GM21528 (cell line): ENCODE data around the gene BACH2.
A peak's percentile ranks its signal among the peaks of the same experiment; 100 is the strongest.
"Not testable (repeated sequence)": the region's sequence is repeated elsewhere in the genome, so short reads cannot be mapped to it uniquely, and the experiment has no call there.

ENCODE experiments used
- ATAC-seq: cut with Tn5 transposase; IDR thresholded peaks from one replicate; pipeline ENCODE4 v1.9.1; 2021; ENCODE audit warnings: mild to moderate bottlenecking, moderate library complexity; ENCODE audit not compliant: unreplicated experiment, low FRiP score

The BACH2 gene

DNA sequence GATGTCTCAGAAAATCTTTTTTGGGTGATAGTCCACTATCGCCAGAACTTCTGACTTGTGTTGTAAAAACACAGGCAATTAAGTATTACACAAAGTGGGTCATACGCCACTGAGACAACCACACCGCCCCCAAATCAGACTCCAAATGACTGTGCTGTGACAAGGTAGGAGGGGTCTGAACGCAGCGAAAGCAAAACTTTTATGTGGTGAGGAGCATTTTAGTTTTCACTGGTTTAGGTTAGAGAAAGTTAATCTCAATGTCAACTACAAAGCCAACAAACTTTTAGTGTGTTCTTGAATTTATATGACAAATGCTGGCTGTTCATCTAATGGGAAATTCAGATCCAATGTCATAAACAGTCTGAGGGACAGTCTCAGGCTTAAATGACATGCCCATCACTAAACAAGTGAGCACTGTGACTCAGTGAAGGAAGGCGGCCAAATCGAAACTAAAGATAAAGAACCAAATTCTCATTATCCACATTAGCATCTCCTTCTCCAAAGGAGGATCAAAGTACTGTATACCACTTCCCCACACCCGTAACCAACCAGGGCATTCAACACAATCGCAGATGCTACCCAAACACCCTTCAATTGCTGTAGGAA lies 215.7 kb downstream of the BACH2 start:
- ATAC-seq = peak; percentile 84

DNA sequence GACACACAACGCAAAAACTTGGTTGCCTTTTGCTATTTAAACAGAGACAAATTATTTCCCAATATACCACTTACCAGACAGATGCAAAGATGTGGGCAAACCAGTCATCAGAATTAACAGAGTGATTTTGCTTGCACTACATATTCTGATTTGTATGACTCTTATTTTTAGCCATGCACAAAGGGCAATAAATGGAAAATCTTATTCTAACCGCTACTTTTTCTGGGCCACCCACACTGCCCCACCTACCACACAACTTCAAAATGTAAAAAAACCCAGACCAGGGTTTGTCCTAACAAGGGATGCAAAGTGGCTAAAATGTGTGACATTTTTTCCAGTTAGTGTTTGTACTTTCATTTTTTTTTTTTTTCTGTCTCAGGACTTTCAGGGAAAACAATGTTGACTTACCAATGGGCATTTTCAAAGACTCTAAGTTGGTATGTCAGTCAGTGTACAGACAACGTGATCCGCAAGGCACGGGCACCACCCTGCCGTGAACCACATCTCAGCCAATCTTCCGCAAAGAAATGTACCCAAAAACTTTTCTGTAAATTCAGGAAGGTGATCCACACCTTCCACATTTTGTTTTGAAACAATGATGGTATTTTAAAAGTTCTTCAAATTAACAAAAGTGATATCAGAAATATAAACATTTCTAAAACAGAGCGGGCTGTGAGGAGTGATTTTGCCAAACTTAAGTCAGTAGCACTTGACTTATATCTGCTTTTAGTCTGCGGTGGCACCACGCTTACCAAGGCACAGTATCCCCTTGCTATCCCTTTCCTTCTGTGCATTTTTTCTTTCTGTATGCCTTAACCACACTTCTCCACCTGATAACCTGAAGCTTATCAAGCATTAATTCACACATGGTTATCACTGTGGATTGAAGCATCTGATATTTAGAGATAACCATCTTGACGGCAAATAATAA lies 216.8 kb downstream of the BACH2 start:
- no peak for ATAC-seq

DNA sequence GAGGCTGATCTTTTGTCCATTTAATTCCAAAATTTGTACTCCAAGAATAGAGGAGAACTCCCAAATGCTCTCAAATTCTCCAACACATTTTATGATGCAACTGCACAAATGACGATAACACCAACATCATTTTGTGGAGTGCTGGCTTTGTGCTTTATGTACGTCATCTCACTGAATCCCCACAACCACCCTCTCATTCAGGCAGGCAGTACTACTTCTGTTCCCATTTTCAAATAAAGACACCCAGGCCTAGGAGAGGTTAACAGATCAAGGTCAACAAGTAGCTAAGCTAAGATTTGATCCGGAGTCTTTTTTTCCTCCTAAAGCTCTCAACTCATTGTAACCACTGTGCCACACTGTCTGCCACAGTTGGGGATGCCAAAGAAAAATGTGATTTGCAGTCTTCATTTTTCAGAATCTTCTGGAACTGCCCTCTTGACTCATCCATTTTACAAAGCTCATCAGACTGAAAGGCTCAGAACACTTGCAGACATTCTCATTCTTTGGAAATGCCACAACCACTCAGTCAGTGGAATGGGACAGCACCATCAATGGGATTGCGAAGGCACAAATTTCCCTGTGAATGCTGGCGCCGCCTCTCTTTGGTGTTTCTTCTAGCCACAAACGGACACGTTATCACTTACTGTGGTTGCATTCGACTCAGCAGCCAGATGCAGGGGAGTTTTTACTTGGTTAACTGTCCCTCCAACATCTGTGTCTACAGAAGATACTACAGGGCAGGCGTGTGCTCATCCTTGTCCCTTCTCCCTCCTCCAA lies 217.9 kb downstream of the BACH2 start:
- ATAC-seq = no peak

DNA sequence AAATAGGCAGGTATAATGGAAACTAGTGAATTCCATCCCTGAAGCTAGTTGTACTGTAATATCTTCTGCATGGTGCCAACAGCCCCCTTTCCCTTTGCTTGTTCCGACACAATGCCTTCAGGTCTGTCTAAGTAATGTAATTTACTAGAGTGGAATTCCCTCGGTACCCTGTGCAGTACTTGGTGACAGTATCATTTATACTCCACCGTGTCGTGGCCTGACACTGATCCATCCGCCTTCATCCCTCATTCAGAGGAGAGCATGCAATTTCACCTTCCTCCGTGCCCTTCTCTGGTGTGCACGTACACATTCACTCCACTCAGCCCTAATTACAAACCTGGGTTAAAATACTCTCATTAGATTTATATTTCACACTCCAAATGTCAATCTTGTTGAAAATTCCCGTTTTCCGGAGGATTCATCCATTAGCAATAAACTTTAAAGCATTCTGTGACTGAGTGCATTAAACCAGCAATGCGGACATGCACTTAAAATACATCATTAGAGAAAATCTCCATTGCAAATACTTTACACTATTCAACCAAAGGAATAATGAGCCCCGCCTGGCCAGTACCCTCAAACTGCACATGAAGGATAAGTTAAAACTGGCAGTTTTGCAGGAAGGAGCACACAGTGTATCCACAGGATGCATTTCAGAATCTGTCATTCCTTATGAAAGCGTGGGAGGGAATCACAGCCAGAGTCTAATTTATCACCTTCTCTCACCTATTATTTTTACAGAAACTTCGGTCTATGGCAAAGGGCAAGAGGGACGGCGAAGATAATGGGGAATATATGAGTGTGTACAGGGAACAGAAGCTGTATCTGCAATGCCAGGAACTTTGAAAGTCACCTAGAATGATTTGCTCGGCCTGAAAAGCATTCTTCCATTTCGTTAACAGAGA lies 219.9 kb downstream of the BACH2 start:
- no peak for ATAC-seq

DNA sequence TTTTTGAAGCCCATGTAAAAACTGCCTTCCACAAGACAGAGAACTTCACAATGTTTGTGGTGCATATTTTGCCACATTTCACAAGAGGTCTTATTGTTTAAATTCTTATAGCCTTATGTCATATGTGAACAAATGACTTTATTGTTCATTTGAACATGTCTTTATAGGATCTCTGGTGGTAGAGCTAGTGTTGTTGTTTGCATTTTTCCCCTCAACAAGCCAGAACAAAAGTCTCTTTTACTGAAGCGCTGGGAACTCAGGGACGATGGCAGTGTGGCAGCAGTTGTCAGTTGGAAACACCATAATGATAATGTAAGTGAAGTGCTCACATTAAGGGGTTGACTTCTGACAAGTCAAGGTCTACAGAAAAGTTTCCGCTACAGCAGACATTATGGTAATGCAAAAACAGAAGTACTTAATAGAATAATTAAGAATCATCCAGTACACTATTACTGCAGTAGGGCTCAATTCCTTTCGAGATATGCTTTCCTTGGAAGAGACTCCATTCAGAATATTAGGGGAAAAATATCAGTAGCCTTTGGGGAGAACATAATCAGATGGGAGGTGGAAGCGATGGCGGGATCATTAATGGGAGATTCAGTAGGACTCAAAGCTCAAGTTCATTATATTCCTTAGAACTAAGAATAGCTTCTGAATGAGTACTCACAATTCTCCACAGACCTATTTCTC lies 222.3 kb downstream of the BACH2 start:
- no peak for ATAC-seq

DNA sequence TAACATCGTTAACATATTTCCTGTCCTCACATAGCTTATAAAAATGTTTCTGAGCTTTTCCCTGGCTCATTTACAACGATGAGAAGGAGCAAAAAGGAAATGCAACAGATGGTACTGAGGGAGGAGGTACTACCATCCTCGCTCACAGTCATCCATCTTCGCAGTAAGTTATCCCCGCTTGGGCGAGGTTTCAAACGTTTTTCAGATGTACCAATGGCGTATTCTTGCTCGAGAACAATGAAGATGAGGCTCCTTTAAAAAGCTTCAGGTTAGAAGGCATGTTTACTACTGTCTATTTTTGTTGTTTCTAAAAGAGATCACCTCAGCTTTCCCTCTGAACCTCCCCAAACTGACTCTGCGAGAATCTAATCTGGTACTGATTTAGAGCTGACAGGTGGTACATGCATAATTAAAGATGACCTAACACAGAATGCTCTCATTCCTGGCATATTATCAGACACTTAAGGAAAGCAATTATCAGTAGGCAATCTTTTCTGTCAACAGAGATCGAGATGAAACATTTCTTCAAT lies 223.6 kb downstream of the BACH2 start:
- ATAC-seq = no peak

DNA sequence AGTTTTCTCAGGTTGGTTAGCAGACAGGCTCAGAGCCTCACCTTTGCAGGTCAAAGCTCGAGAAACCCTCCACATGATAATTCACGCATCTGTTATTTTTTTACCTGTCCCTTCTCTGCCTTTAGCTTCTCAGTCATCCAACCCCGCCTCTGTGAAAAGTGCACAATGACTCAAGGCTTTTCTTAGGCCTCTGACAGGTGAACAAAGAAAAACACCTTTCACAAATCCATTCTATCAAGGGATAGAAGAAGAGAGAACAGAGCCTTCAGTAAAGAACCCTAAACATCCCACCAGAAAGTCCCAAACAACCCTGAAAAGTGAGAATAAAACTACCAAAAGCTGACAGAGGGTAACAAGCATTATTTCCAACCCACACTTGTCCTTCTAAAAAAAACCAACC lies 224.1 kb downstream of the BACH2 start:
- no peak for ATAC-seq

DNA sequence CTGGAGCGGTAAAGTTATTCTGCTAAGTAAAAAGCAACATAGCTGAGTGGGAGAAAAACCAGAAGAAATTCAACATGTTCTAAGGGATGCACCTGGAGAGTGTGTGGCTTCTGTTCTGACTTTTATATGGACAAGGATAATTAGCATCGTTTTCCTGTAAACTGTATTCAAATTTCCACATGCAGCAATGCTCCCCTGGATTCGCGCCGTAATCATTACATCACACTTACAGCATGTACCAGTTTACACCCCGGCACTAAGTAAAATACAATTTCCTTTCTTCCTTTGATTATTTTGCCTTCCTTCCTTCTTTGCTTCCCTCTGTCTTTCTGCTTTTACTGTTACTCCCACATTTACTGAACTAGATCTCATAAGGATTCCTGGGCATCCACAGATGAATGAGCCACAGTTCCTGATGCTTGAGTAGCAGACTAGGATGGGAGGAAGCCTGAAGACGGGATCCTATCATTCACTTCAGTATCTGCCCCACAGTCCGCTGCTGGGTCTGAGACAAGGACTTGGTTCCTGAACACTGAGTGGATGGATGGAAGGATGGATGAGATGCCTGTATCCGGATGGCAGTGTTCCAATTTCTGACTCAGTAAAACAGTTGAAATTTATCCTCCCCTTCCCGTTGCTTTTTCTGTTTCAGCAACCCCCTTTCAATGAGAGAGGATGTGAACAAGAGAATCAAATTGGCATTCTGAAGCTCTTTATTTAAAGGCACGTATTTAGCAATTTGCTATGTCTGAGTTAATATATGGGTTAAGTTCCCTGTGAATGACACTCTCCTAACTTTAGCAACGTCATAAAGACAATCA lies 227.7 kb downstream of the BACH2 start:
- no peak for ATAC-seq

DNA sequence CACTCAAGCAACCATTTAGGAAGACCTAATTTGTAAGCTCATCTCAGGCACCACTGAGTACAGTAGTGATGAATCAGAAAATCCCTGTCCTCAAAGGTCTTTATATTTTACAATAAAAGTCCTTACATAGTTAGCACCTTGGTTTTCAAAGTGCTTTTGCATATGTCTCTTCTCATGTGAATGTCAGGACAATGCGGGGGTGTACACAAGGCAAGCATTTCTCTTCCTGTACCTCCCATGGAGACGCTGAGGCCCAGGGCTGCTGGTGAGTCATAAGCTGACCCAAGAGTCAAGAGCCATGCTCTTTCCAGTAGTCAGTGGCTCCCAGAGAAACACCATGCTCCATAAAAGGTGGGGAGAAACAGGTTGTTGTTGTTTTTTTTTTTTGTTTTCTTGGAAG lies 228.4 kb downstream of the BACH2 start:
- ATAC-seq = no peak

DNA sequence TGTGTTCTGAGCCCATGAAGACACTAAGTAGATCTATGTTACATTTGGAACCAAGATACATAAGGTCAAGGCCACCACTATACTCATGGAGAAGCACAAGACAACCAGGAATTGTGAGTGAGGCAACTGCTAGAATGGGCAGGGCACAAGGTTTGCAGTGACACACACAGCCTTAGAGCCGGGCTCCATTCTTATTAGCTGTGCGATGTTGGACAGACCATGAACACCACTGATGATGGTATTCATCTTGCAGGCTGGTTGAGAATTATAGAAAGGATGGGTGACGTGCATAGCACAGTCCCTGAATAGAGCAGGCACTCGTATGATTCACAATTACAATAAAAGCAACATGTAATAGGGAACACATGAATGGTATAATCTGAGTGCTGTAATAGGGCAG lies 229.9 kb downstream of the BACH2 start:
- ATAC-seq = no peak

DNA sequence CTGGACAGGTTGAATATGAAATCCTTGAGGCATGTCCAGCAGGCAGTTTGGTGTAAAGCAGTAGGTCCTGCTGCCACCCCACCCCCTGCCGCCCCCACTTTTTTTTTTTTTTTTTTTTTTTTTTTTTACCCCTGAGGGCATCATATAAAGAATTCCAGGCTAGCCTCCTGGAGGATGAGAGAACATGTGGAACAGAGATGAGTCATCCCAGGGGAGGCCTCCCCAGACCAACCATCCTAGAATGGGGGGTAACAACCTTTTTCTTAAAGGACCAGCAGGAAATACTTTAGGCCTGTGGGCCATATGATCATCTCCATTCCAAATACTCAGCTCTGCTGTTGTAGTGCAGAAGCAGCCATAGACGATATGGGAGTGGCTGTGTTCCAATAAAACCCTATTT lies 231.5 kb downstream of the BACH2 start:
- ATAC-seq = no peak

DNA sequence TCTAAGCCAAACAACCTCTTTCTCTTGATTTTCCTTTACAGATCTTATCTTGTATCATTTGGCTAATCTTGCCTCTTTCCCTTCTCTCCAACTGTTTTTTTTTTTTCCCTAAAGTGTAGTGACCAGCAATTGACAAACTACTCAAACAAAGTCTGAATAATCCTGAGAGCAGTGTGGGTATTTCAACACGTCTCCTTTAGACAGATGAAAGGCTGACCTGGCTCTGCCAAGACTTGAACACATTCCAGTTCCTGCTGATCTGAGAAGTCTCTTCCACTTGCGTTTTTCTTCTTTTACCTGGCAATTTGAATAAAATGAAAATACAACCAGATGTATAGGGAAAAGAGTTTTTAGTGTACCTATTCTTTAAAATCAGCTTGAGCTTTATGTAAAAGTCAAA lies 234.0 kb downstream of the BACH2 start:
- ATAC-seq = no peak

DNA sequence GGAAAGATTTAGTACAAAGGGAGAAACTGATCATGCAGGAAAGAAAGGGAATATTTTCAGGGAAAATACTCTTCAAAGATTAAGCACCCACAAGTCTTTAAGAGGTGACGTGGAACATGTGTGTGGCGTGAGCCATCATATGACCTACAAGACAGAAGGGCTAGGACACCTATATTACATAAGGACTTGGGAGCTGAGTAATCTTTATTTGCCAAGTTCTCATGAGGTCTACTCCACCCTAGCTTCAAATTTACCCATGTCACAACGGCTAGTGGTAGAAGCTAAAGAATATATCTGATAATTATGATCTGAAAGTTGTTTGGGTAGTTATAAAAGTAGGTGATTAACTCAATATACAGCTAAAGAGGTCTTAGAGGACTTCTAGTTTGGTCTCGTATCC lies 234.6 kb downstream of the BACH2 start:
- no peak for ATAC-seq

DNA sequence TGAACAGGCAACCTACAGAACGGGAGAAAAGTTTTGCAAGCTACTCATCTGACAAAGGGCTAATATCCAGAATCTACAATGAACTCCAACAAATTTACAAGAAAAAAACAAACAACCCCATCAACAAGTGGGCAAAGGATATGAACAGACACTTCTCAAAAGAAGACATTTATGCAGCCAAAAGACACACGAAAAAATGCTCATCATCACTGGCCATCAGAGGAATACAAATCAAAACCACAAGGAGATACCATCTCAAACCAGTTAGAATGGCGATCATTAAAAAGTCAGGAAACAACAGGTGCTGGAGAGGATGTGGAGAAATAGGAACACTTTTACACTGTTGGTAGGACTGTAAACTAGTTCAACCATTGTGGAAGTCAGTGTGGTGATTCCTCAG lies 237.5 kb downstream of the BACH2 start:
- ATAC-seq = not testable (repeated sequence)

DNA sequence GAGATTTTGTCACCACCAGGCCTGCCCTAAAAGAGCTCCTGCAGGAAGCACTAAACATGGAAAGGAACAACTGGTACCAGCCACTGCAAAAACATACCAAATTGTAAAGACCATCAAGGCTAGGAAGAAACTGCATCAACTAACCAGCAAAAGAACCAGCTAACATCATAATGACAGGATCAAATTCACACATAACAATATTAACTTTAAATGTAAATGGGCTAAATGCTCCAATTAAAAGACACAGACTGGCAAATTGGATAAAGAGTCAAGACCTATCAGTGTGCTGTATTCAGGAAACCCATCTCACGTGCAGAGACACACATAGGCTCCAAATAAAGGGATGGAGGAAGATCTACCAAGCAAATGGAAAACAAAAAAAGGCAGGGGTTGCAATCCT lies 240.7 kb downstream of the BACH2 start:
- ATAC-seq = not testable (repeated sequence)

DNA sequence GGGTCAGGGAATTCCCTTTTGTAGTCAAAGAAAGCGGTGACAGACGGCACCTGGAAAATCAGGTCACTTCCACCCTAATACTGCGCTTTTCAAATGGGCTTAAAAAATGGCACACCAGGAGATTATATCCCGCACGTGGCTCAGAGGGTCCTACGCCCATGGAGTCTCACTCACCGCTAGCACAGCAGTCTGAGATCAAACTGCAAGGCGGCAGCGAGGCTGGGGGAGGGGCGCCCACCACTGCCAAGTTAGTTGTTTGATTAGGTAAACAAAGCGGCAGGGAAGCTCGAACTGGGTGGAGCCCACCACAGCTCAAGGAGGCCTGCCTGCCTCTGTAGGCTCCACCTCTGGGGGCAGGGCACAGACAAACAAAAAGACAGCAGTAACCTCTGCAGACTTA lies 242.4 kb downstream of the BACH2 start:
- ATAC-seq = not testable (repeated sequence)

DNA sequence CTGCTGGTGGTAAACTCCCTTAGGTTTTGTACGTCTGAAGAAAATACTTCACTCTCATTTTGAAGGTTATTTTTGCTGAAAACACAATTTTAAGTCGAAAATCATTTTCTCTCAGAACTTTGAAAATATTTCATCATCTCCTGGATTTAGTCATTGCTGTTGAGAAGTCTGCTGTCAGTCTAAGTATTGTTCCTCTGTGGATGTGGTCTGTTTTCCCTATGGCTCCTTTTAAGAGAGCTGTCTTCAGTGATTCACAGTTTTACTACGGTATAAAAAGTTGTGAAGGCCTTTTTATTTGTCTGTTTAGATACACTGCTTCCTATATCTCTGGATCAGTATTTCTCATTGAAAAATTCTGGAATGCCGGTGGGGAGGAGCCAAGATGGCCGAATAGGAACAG lies 243.0 kb downstream of the BACH2 start:
- ATAC-seq = no peak

DNA sequence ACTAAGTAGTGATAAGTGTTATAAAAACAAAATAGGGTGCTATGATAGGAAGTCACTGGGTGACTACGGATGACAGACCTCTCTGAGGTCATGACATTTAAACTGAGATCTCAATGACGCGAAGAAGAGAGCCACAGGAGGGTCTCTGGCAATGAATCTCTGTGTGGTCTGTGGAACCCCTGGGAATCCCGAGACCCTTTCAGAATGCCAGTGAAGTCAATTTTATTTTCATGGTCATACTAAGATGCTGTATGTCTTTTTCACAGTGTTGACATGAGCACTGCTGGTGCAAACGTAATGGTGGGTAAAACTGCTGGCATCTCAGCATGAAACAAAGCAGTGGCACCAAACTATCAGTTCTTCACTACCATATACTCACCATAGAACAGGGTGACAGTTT lies 247.3 kb downstream of the BACH2 start:
- no peak for ATAC-seq
